B cell (primary cell): ENCODE data around the gene AKTIP. TPM values are rescaled to one million over a fixed set of nuclear protein-coding genes. Genes with fewer than 3 reads are reported as not detected.

Experiments
- ATAC-seq: fragments of 200-7000 bp; cut with Tn5 transposase; one replicate; pipeline ENCODE4 v1.10.0; 2021; ENCODE audit warnings: low read depth, mild to moderate bottlenecking, moderate number of reproducible peaks, moderate library complexity
- CTCF ChIA-PET: fragments of 350-600 bp; sonication (Branson Sonifier 250); formaldehyde crosslinking; loops from one replicate; lab custom pipeline; 2021; ENCODE audit warnings: antibody characterized with exemption, inconsistent platforms; lab: Charles Lee
- POLR2A ChIA-PET: fragments of 350-600 bp; sonication (Branson Sonifier 250); formaldehyde crosslinking; loops from one replicate; lab custom pipeline; 2021; ENCODE audit warnings: antibody characterized with exemption; lab: Charles Lee
- DNase-seq: peaks from one replicate; pipeline ENCODE4 v3.0.0; 2013
- H2AFZ ChIP-seq: 2 replicates; pipeline ENCODE4 v1.6.1; 2012; ENCODE audit warnings: mild to moderate bottlenecking, low read depth, low read length; ENCODE audit not compliant: insufficient read depth, poor library complexity, severe bottlenecking
- H3K27ac ChIP-seq, 2 donors: 1 replicate in 1 of 2; 2 replicates in 1 of 2; pipeline ENCODE4 v1.5.1; 2012 to 2013; ENCODE audit warnings: low read length in 2 of 2, mild to moderate bottlenecking in 2 of 2, moderate library complexity in 1 of 2
- H3K27me3 ChIP-seq, 4 experiments: fragments of 200-600 bp in 1 of 4; sonication (generic) in 1 of 4; replicated peaks in 1 of 4; 1 replicate in 2 of 4; 2 replicates in 2 of 4; pipeline versions ENCODE4 v1.6.1 to v1.7.0; 2013 to 2016; ENCODE audit warnings: low read length in 3 of 4, mild to moderate bottlenecking in 2 of 4, mixed read lengths in 1 of 4, moderate library complexity in 1 of 4; ENCODE audit not compliant: insufficient read depth in 4 of 4, control insufficient read depth in 3 of 4; ENCODE audit errors: control extremely low read depth in 1 of 4
- H3K36me3 ChIP-seq, 2 experiments: replicated peaks in 1 of 2; 1 replicate in 1 of 2; 2 replicates in 1 of 2; pipeline versions ENCODE4 v1.6.1 to v1.7.1; 2013; ENCODE audit warnings: low read length in 1 of 2; ENCODE audit not compliant: insufficient read depth in 2 of 2, control insufficient read depth in 1 of 2; ENCODE audit errors: control extremely low read depth in 1 of 2, extremely low read depth in 1 of 2
- H3K4me1 ChIP-seq, 2 donors: fragments of 200-600 bp in 1 of 2; sonication (generic) in 1 of 2; 1 replicate in 1 of 2; 2 replicates in 1 of 2; pipeline versions ENCODE4 v1.5.1 to v1.6.1; 2013 to 2017; ENCODE audit warnings: low read length in 2 of 2; ENCODE audit not compliant: control insufficient read depth in 2 of 2, insufficient read depth in 2 of 2
- H3K4me2 ChIP-seq: replicated peaks from 2 replicates; pipeline ENCODE3; 2012; ENCODE audit warnings: mild to moderate bottlenecking, low read depth, low read length; ENCODE audit not compliant: poor library complexity, severe bottlenecking
- H3K4me3 ChIP-seq, 5 experiments: fragments of 200-600 bp in 1 of 5; sonication (generic) in 1 of 5; 1 replicate in 3 of 5; 2 replicates in 2 of 5; pipeline versions ENCODE4 v1.5.1 to v1.7.0; 2011 to 2016; ENCODE audit warnings: low read length in 4 of 5, mild to moderate bottlenecking in 4 of 5, low read depth in 2 of 5, control low read depth in 1 of 5, moderate library complexity in 1 of 5; ENCODE audit not compliant: insufficient read depth in 1 of 5; ENCODE audit errors: control extremely low read depth in 1 of 5, extremely low read depth in 1 of 5
- H3K79me2 ChIP-seq: fragments of 200-600 bp; sonication (generic); one replicate; pipeline ENCODE4 v1.6.0; 2016; ENCODE audit warnings: low read length; ENCODE audit not compliant: control insufficient read depth, insufficient read depth
- H3K9ac ChIP-seq: fragments of 200-600 bp; sonication (generic); 2 replicates; pipeline ENCODE4 v1.6.1; 2017; ENCODE audit warnings: mild to moderate bottlenecking, low read length, moderate library complexity
- H3K9me3 ChIP-seq, 3 donors: one replicate each; pipeline versions ENCODE4 v1.6.1 to v1.7.1; 2013; ENCODE audit warnings: low read length in 2 of 3; ENCODE audit not compliant: control insufficient read depth in 2 of 3, insufficient read depth in 1 of 3; ENCODE audit errors: control extremely low read depth in 1 of 3
- H4K20me1 ChIP-seq: 2 replicates; pipeline ENCODE4 v1.6.0; 2012; ENCODE audit warnings: mild to moderate bottlenecking, low read length; ENCODE audit not compliant: insufficient read depth, control insufficient read depth, poor library complexity, severe bottlenecking
- H3K27ac Mint-ChIP-seq: one replicate; pipeline ENCODE4 v1.8.0; 2021; ENCODE audit warnings: mixed read lengths
- H3K27me3 Mint-ChIP-seq: one replicate; pipeline ENCODE4 v1.8.0; 2021; ENCODE audit warnings: mixed read lengths
- H3K4me1 Mint-ChIP-seq: one replicate; pipeline ENCODE4 v1.8.0; 2021; ENCODE audit warnings: mixed read lengths
- H3K4me3 Mint-ChIP-seq: one replicate; pipeline ENCODE4 v1.8.0; 2021; ENCODE audit warnings: mixed read lengths
- H3K9me3 Mint-ChIP-seq: one replicate; pipeline ENCODE4 v1.8.0; 2022; ENCODE audit warnings: mixed read lengths; ENCODE audit not compliant: insufficient read depth
- EZH2 ChIP-seq: IDR thresholded peaks from 2 replicates; pipeline ENCODE4 v1.6.1; 2012; ENCODE audit warnings: borderline replicate concordance, low read depth, mild to moderate bottlenecking, moderate library complexity, low read length; ENCODE audit not compliant: insufficient read depth, poor library complexity, severe bottlenecking
- WGBS: methylation state at CpG from one replicate; pipeline ENCODE4 v1.1.5; 2013; ENCODE audit warnings: missing lambda C conversion rate; ENCODE audit not compliant: insufficient coverage; 5-methylcytosine and 5-hydroxymethylcytosine counted together
- intact Hi-C: fragments of 100-400 bp; cut with micrococcal nuclease; formaldehyde crosslinking; loops from one replicate; pipeline ENCODE4 v1.10.0; 2022
- polyA plus RNA-seq: library from polyadenylated mRNA; depleted of rRNA; stranded (reverse); fragments of >200 nt; gene quantifications from 2 replicates; pipeline ENCODE4 v1.2.3, GENCODE V29; 2012
- total RNA-seq, 2 donors: library from RNA; stranded (reverse); fragments of 120-200 nt in 1 of 2; gene quantifications; 1 replicate in 1 of 2; 2 replicates in 1 of 2; pipeline versions ENCODE4 v1.2.3 to v1.2.4, GENCODE V29; 2013 to 2022
- TF ChIP-seq, protein P1 (sequence below): fragments of 200-600 bp; IDR thresholded peaks from one replicate; pipeline ENCODE4 v1.8.0; 2022; ENCODE audit warnings: antibody characterized with exemption, mild to moderate bottlenecking

AKTIP gene
- total and polyA plus RNA-seq, 2 donors (not counting 1 experiment from before 2014, with no cell fraction given): 12.6 to 24.0 TPM

DNA sequence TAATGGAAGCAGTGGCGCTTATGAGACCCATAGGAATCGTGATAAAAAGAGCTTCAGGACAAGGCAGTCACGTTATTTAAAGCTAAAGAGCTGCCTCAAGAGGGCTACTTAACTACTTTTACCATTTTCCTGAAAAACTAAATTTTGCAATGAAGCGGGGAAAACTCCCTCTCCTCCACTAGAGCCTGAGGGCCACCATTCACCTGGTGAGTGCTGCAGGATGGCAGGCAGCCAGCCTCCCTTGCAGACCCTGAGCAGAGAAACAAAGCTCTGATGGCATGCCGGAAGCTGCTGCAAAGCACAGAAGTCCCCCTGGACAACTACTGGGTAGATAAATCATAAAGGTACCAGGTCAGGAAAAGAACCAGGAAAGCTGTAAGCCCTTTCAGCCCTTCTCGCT, 8.4 kb downstream of the AKTIP start:
- Mint-ChIP-seq H3K4me3 (no peak overlapping the region), H3K27me3 (no peaks in the 10 kb centered on the region), H3K9me3 (no peaks in the 10 kb centered on the region), H3K27ac (no peak overlapping the region), H3K4me1 (no peaks in the 10 kb centered on the region)
- ChIA-PET CTCF (no interaction called here), POLR2A (no interaction called here)
- H3K9ac ChIP-seq: no peak overlapping the region
- H3K36me3 ChIP-seq: peaks cover 5 to 74% of the 10 kb centered on the region in 2 experiments
- H2AFZ ChIP-seq: no peak overlapping the region
- H3K79me2 ChIP-seq: no peaks in the 10 kb centered on the region
- TF ChIP-seq, protein P1, sequence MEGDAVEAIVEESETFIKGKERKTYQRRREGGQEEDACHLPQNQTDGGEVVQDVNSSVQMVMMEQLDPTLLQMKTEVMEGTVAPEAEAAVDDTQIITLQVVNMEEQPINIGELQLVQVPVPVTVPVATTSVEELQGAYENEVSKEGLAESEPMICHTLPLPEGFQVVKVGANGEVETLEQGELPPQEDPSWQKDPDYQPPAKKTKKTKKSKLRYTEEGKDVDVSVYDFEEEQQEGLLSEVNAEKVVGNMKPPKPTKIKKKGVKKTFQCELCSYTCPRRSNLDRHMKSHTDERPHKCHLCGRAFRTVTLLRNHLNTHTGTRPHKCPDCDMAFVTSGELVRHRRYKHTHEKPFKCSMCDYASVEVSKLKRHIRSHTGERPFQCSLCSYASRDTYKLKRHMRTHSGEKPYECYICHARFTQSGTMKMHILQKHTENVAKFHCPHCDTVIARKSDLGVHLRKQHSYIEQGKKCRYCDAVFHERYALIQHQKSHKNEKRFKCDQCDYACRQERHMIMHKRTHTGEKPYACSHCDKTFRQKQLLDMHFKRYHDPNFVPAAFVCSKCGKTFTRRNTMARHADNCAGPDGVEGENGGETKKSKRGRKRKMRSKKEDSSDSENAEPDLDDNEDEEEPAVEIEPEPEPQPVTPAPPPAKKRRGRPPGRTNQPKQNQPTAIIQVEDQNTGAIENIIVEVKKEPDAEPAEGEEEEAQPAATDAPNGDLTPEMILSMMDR: no peak
- no peak for TF ChIP-seq EZH2
- H3K27me3 ChIP-seq: no peaks in the 10 kb centered on the region
- intact Hi-C loops: no loop called here
- DNase-seq (no peak), ATAC-seq (no peak)
- 96% methylated on average over 5 of the region's 6 CpGs for WGBS
- no peaks in the 10 kb centered on the region for H4K20me1 ChIP-seq
- no peak overlapping the region for H3K4me2 ChIP-seq
- H3K4me1 ChIP-seq: no peaks in the 10 kb centered on the region
- H3K9me3 ChIP-seq: no peaks in the 10 kb centered on the region
- no peak overlapping the region for H3K4me3 ChIP-seq
- no peak overlapping the region for H3K27ac ChIP-seq

DNA sequence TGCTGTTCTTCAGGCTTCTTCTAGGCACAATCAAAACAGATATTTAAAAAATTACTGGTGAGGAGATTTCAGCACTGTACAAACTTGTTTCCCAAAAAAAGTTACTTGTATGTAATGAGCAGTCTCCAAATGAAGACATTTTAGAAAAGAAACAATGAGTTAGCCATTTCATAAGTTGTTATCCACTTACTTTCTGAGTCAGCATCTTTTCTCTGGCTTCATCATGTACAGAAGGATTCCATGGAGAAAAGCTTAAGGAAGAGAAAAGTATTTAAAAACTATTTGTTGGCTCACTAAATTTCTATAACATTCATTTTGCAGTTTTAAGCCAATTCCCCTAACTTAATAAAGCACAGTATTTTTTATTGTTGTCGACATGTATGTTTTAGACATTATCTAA, 10.5 kb downstream of the AKTIP start:
- Histone ChIP-seq H3K4me1 (no peaks in the 10 kb centered on the region), H3K27ac (no peak overlapping the region), H3K36me3 (peaks cover 13 to 77% of the 10 kb centered on the region in 2 experiments), H3K4me2 (no peak overlapping the region), H3K9me3 (peaks cover 0 to 1% (median 0%) of the 10 kb centered on the region in 3 donors), H3K79me2 (no peaks in the 10 kb centered on the region), H3K4me3 (no peak overlapping the region), H4K20me1 (no peaks in the 10 kb centered on the region), H3K9ac (no peak overlapping the region), H2AFZ (no peak overlapping the region), H3K27me3 (no peaks in the 10 kb centered on the region)
- no CpG with 5 or more reads among the region's 1 CpG for WGBS
- no peak overlapping the region for H3K4me3 Mint-ChIP-seq
- no peak for DNase-seq
- ATAC-seq: no peak
- ChIA-PET CTCF (no interaction called here), POLR2A (no interaction called here)
- intact Hi-C loops: no loop called here
- no peak for TF ChIP-seq EZH2
- TF ChIP-seq, protein P1: no peak
- H3K27ac Mint-ChIP-seq: no peak overlapping the region
- no peaks in the 10 kb centered on the region for H3K4me1 Mint-ChIP-seq
- H3K9me3 Mint-ChIP-seq: no peaks in the 10 kb centered on the region
- no peaks in the 10 kb centered on the region for H3K27me3 Mint-ChIP-seq
